Measurements from ENCODE around the gene CBLL1.

GRCh38 chr7:107767391-107767790 lies 23.4 kb downstream of the CBLL1 start:
- TF ChIP-seq CTCF (IDR thresholded peaks at IDR 0.05) (no peak), IRF3 (IDR thresholded peaks at IDR 0.05; ENCODE audit: low read depth, low read length) (no peak), RXRA (IDR thresholded peaks at IDR 0.05; ENCODE audit: borderline replicate concordance, low read depth) (no peak), TAF1 (IDR thresholded peaks at IDR 0.05; ENCODE audit: borderline replicate concordance, low read depth, low read length) (no peak), POLR2AphosphoS5 (IDR thresholded peaks at IDR 0.05; ENCODE audit: low read depth, low read length) (no peak), REST (IDR thresholded peaks at IDR 0.05; ENCODE audit: low read depth, low read length) (no peak), JUND (IDR thresholded peaks at IDR 0.05) (no peak)

Data from SK-N-SH (cell line).